PC-3 (cell line): Measurements from ENCODE around the gene GRIP1. TPM values are rescaled to one million over a fixed set of nuclear protein-coding genes. Genes with fewer than 3 reads are reported as not detected.

Source experiments
- ATAC-seq: fragments of 200-7000 bp; cut with Tn5 transposase; 2 replicates; pipeline ENCODE4 v1.9.1; 2020; ENCODE audit warnings: mild to moderate bottlenecking, moderate library complexity
- BruUV-seq: library from RNA; stranded (reverse); fragments of 400-500 nt; replicated peaks from 2 replicates; lab custom pipeline; 2021; lab: Mats Ljungman, UMichigan
- CTCF ChIA-PET: fragments of 300-600 bp; sonication (Branson Sonifier 250); formaldehyde crosslinking; loops from one replicate; lab custom pipeline; 2022; ENCODE audit warnings: antibody characterized with exemption; lab: Charles Lee
- POLR2A ChIA-PET: fragments of 300-600 bp; sonication (Branson Sonifier 250); formaldehyde crosslinking; loops from one replicate; lab custom pipeline; 2022; ENCODE audit warnings: antibody characterized with exemption; ENCODE audit not compliant: unreplicated experiment; lab: Charles Lee
- DNase-seq: peaks from one replicate; pipeline ENCODE4 v3.0.0-alpha.2; 2015
- H2AFZ ChIP-seq: fragments of 300-600 bp; sonication (generic); 2 replicates; pipeline ENCODE4 v1.6.0; 2016; ENCODE audit warnings: antibody characterized with exemption, low read length
- H3F3A ChIP-seq: fragments of 300-600 bp; sonication (generic); one replicate; pipeline ENCODE4 v1.6.0; 2017; ENCODE audit warnings: antibody characterized with exemption, low read length, control low read depth, mild to moderate bottlenecking; ENCODE audit not compliant: unreplicated experiment
- H3K27ac ChIP-seq: fragments of 300-600 bp; sonication (generic); 2 replicates; pipeline ENCODE4 v1.5.1; 2016; ENCODE audit warnings: mild to moderate bottlenecking, low read length
- H3K27me3 ChIP-seq: fragments of 300-600 bp; sonication (generic); 2 replicates; pipeline ENCODE4 v1.6.1; 2016; ENCODE audit warnings: low read length, mixed read lengths
- H3K36me3 ChIP-seq: fragments of 300-600 bp; sonication (generic); 2 replicates; pipeline ENCODE4 v1.6.1; 2016; ENCODE audit warnings: low read depth, mixed run types, low read length, mixed read lengths
- H3K4me1 ChIP-seq: fragments of 300-600 bp; sonication (generic); 2 replicates; pipeline ENCODE4 v1.5.1; 2016; ENCODE audit warnings: low read length; ENCODE audit not compliant: insufficient read depth
- H3K4me2 ChIP-seq: fragments of 300-600 bp; sonication (generic); 2 replicates; pipeline ENCODE4 v1.6.0; 2016; ENCODE audit warnings: low read length
- H3K4me3 ChIP-seq: fragments of 300-600 bp; sonication (generic); 2 replicates; pipeline ENCODE4 v1.5.1; 2016; ENCODE audit warnings: mild to moderate bottlenecking, low read length, mixed read lengths
- H3K79me2 ChIP-seq: fragments of 300-600 bp; sonication (generic); 2 replicates; pipeline ENCODE4 v1.6.1; 2017; ENCODE audit warnings: low read length, mixed read lengths
- H3K9ac ChIP-seq: fragments of 300-600 bp; sonication (generic); 2 replicates; pipeline ENCODE4 v1.6.0; 2016; ENCODE audit warnings: mild to moderate bottlenecking, low read length
- H3K9me2 ChIP-seq: fragments of 300-600 bp; sonication (generic); replicated peaks from 2 replicates; pipeline ENCODE4 v1.6.1; 2016; ENCODE audit warnings: mixed run types, low read length, mixed read lengths
- H3K9me3 ChIP-seq: fragments of 300-600 bp; sonication (generic); 2 replicates; pipeline ENCODE4 v1.6.1; 2016; ENCODE audit warnings: low read length, mixed read lengths
- H4K20me1 ChIP-seq: fragments of 300-600 bp; sonication (generic); 2 replicates; pipeline ENCODE4 v1.6.1; 2016; ENCODE audit warnings: low read length, mixed read lengths
- EZH2 ChIP-seq: fragments of 300-600 bp; sonication (generic); IDR thresholded peaks from one replicate; pipeline ENCODE4 v1.6.1; 2017; ENCODE audit warnings: antibody characterized with exemption, mild to moderate bottlenecking, low read length; ENCODE audit not compliant: unreplicated experiment
- EZH2phosphoT487 ChIP-seq: fragments of 300-600 bp; sonication (generic); IDR thresholded peaks from 2 replicates; pipeline ENCODE4 v1.6.1; 2018; ENCODE audit warnings: mild to moderate bottlenecking, antibody characterized with exemption, low read length, borderline replicate concordance
- intact Hi-C: fragments of 100-400 bp; cut with micrococcal nuclease; formaldehyde crosslinking; loops from 2 replicates; pipeline ENCODE4 v1.9.0; 2023
- total RNA-seq: library from RNA; depleted of rRNA; stranded (reverse); fragments of >200 nt; gene quantifications from 2 replicates; pipeline ENCODE4 v1.2.3, GENCODE V29; 2014
- TF ChIP-seq, protein P1 (sequence below): fragments of 300-600 bp; sonication (generic); conservative IDR thresholded peaks from 2 replicates; pipeline ENCODE4 v1.5.1; 2017; ENCODE audit warnings: antibody characterized with exemption, low read depth, mild to moderate bottlenecking, low read length

GRIP1 gene
- total RNA-seq, 1 experiment from 2014 or later = 2.0 TPM

DNA sequence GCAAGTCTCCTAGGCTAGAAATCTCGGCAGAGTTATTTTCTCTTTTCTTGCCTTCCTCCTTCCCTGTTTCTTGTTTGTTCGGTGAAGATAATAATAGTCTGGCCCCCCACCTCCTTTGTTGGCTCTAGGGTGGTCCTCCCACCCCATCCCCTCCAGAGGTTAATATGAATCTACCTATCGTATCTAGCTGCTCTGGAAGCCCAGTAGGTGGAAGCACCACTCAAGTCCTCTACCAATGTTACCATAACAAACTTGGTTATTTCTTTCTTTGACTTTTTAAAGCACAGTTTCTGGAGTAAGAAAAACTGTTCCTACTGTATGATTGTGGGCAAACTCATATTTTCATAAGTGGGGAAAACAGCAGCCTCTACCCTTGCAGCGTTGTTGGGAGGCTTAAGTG lies 19.7 kb upstream of the GRIP1 start:
- ATAC-seq = no peak
- H3K4me1 ChIP-seq = no peaks in the 10 kb centered on the region
- no peak for DNase-seq
- intact Hi-C loops = loop anchor here (10.0 kb wide), 1 partner anchor 274 kb away; no protein-coding TSS in a partner anchor
- no TSS peak for BruUV-seq
- H3K4me2 ChIP-seq = no peak overlapping the region
- CTCF ChIA-PET = interaction anchor here (0.6 kb wide), 1 partner anchor 370 kb away, joined by 4 read pairs; no protein-coding TSS in a partner anchor
- no peaks in the 10 kb centered on the region for H3K9me2 ChIP-seq
- no peaks in the 10 kb centered on the region for H3K79me2 ChIP-seq
- no peaks in the 10 kb centered on the region for H4K20me1 ChIP-seq
- no peaks in the 10 kb centered on the region for H3K36me3 ChIP-seq
- H3K27ac ChIP-seq = no peak overlapping the region
- POLR2A ChIA-PET = interaction anchor here (0.6 kb wide), 1 partner anchor 15 kb away, joined by 3 read pairs; no protein-coding TSS in a partner anchor
- H3K27me3 ChIP-seq = peaks cover 33% of the 10 kb centered on the region; the same call in 1 of the 2 replicates
- TF ChIP-seq EZH2 (no peak), EZH2phosphoT487 (no peak)
- TF ChIP-seq, protein P1, sequence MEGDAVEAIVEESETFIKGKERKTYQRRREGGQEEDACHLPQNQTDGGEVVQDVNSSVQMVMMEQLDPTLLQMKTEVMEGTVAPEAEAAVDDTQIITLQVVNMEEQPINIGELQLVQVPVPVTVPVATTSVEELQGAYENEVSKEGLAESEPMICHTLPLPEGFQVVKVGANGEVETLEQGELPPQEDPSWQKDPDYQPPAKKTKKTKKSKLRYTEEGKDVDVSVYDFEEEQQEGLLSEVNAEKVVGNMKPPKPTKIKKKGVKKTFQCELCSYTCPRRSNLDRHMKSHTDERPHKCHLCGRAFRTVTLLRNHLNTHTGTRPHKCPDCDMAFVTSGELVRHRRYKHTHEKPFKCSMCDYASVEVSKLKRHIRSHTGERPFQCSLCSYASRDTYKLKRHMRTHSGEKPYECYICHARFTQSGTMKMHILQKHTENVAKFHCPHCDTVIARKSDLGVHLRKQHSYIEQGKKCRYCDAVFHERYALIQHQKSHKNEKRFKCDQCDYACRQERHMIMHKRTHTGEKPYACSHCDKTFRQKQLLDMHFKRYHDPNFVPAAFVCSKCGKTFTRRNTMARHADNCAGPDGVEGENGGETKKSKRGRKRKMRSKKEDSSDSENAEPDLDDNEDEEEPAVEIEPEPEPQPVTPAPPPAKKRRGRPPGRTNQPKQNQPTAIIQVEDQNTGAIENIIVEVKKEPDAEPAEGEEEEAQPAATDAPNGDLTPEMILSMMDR = peak; percentile 30
- H3K9me3 ChIP-seq = no peaks in the 10 kb centered on the region
- H2AFZ ChIP-seq = no peak overlapping the region
- no peak overlapping the region for H3K4me3 ChIP-seq
- H3F3A ChIP-seq = no peaks in the 10 kb centered on the region
- H3K9ac ChIP-seq = no peak overlapping the region

DNA sequence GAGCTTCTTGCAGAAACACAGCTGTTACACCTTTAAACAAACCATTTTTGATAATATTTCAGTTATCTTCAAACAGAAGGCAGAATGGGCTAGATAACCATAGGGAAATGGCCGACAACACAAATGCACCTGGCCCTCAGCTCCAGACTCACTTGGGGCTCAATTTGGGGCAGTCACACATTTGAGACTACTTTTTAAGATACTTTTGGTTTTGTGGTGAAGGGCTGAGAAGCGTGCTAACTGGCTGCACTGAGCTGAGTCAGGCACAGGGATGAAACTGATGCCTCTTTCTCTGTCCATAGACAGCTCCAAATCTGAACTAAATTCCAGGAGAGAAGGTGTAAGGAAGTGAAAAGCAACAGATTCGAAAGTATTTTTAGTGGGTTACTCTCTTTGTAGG lies 18.5 kb upstream of the GRIP1 start:
- Histone ChIP-seq H3F3A (no peaks in the 10 kb centered on the region), H3K4me1 (no peaks in the 10 kb centered on the region), H3K4me3 (no peak overlapping the region), H3K9me3 (no peaks in the 10 kb centered on the region), H3K27ac (no peak overlapping the region), H4K20me1 (no peaks in the 10 kb centered on the region), H3K79me2 (no peaks in the 10 kb centered on the region), H3K9ac (no peak overlapping the region), H2AFZ (no peak overlapping the region), H3K36me3 (no peaks in the 10 kb centered on the region), H3K27me3 (peaks cover 27% of the 10 kb centered on the region; the same call in 1 of the 2 replicates), H3K9me2 (no peaks in the 10 kb centered on the region), H3K4me2 (no peak overlapping the region)
- TF ChIP-seq, protein P1 = no peak
- TF ChIP-seq EZH2 (no peak), EZH2phosphoT487 (no peak)
- intact Hi-C loops = loop anchor here (10.0 kb wide), 1 partner anchor 273 kb away; no protein-coding TSS in a partner anchor
- ChIA-PET CTCF (no interaction called here), POLR2A (no interaction called here)
- no peak for DNase-seq
- no TSS peak for BruUV-seq
- ATAC-seq = no peak
